ENCODE data around the gene EXOSC1. TPM values are rescaled to one million over a fixed set of nuclear protein-coding genes. Genes with fewer than 3 reads are reported as not detected.

EXOSC1 gene
- total RNA-seq, 1 experiment from 2014 or later = 52.7 TPM

DNA sequence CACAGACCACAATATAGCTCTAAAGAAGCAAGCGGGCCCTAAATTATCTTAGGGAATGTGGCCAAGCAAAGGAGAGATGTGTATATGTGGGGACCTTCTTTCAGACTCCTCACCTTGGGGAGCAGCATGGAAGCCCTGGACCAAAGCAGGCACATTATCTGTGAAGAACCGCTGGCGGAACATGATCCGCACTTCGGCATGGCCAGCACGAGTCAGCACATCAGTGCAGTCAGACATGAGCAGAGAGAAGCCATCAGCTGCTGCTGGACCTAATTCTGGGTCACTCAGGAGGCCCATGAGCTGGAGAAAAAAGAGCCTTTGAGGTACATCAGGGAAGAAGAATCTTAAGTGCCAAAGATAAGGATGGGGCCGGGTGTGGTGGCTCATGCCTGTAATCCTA lies 14.1 kb upstream of the EXOSC1 start:
- ChIA-PET POLR2A (ENCODE audit: low non-redundant PET) (no interaction called here), CTCF (no interaction called here)
- Histone ChIP-seq H3K27me3 (replicated peaks; ENCODE audit: insufficient read depth, low read depth, low read length, poor library complexity) (no peaks in the 10 kb centered on the region), H3K27ac (ENCODE audit: low read depth, low read length, poor library complexity, severe bottlenecking) (no peak overlapping the region), H3K4me1 (ENCODE audit: insufficient read depth, low read length, poor library complexity, severe bottlenecking) (no peaks in the 10 kb centered on the region), H3K4me3 (ENCODE audit: low read depth, low read length, poor library complexity, severe bottlenecking) (no peak overlapping the region), H3K9me3 (ENCODE audit: low read depth, low read length, poor library complexity, severe bottlenecking) (no peaks in the 10 kb centered on the region), H3K36me3 (ENCODE audit: insufficient read depth, low read length, poor library complexity, severe bottlenecking) (peaks cover 93% of the 10 kb centered on the region)
- intact Hi-C loops (cut with micrococcal nuclease; ENCODE audit: unreplicated experiment) = no loop called here
- no peak for DNase-seq (ENCODE audit: low spot score)
- no peak for TF ChIP-seq EZH2 (IDR thresholded peaks at IDR 0.05; ENCODE audit: borderline replicate concordance, low read depth, low read length, poor library complexity, severe bottlenecking)
- TF ChIP-seq, protein P1, sequence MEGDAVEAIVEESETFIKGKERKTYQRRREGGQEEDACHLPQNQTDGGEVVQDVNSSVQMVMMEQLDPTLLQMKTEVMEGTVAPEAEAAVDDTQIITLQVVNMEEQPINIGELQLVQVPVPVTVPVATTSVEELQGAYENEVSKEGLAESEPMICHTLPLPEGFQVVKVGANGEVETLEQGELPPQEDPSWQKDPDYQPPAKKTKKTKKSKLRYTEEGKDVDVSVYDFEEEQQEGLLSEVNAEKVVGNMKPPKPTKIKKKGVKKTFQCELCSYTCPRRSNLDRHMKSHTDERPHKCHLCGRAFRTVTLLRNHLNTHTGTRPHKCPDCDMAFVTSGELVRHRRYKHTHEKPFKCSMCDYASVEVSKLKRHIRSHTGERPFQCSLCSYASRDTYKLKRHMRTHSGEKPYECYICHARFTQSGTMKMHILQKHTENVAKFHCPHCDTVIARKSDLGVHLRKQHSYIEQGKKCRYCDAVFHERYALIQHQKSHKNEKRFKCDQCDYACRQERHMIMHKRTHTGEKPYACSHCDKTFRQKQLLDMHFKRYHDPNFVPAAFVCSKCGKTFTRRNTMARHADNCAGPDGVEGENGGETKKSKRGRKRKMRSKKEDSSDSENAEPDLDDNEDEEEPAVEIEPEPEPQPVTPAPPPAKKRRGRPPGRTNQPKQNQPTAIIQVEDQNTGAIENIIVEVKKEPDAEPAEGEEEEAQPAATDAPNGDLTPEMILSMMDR (conservative IDR thresholded peaks at IDR 0.05; ENCODE audit: low read depth, low read length) = no peak
- no TSS peak for BruUV-seq (replicated peaks)

DNA sequence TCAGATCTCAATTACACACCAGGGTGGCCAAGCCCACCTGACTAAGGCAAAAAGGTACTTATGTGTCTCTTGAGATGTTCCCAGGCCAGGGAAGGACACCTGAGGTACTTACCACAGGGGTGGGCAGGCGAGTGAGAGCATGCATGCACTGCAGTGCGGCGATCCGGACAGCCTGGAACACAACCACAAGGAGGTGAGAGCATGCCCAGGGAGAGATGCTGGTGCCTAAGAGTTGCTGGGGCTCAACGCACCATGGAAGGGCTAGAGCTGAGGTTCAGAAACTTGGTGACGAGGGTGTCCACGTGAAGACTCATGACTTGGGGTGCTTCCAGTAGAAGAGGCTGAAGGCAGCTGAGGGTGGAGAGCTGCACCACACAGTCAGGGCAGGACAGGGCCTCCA lies 13.3 kb upstream of the EXOSC1 start:
- H3K27ac ChIP-seq (ENCODE audit: low read depth, low read length, poor library complexity, severe bottlenecking) = no peak overlapping the region
- POLR2A ChIA-PET (ENCODE audit: low non-redundant PET) = no interaction called here
- H3K4me1 ChIP-seq (ENCODE audit: insufficient read depth, low read length, poor library complexity, severe bottlenecking) = no peaks in the 10 kb centered on the region
- CTCF ChIA-PET = no interaction called here
- H3K4me3 ChIP-seq (ENCODE audit: low read depth, low read length, poor library complexity, severe bottlenecking) = no peak overlapping the region
- no peak for DNase-seq (ENCODE audit: low spot score)
- no peaks in the 10 kb centered on the region for H3K9me3 ChIP-seq (ENCODE audit: low read depth, low read length, poor library complexity, severe bottlenecking)
- intact Hi-C loops (cut with micrococcal nuclease; ENCODE audit: unreplicated experiment) = no loop called here
- TF ChIP-seq, protein P1 (conservative IDR thresholded peaks at IDR 0.05; ENCODE audit: low read depth, low read length) = no peak
- TF ChIP-seq EZH2 (IDR thresholded peaks at IDR 0.05; ENCODE audit: borderline replicate concordance, low read depth, low read length, poor library complexity, severe bottlenecking) = no peak
- no TSS peak for BruUV-seq (replicated peaks)
- peaks cover 95% of the 10 kb centered on the region for H3K36me3 ChIP-seq (ENCODE audit: insufficient read depth, low read length, poor library complexity, severe bottlenecking)
- no peaks in the 10 kb centered on the region for H3K27me3 ChIP-seq (replicated peaks; ENCODE audit: insufficient read depth, low read depth, low read length, poor library complexity)

DNA sequence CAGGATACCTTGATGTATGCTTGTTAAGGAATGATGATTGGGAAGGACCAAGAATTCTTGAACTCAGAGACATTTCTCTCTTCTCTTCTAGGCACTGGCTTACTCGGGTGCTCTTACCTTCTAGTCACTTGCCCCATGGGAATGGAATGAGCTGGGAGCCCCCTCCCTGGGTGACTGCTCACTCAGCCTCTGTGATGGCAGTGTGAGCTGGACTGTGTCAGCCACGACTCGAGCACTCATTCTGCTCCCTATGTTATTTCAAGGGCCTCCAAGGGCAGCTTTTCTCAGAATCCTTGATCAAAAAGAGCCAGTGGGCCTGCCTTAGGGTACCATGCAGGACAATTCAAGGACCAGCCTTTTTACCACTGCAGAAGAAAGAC lies 10.9 kb upstream of the EXOSC1 start:
- BruUV-seq (replicated peaks) = no TSS peak
- TF ChIP-seq, protein P1 (conservative IDR thresholded peaks at IDR 0.05; ENCODE audit: low read depth, low read length) = no peak
- TF ChIP-seq EZH2 (IDR thresholded peaks at IDR 0.05; ENCODE audit: borderline replicate concordance, low read depth, low read length, poor library complexity, severe bottlenecking) = no peak
- Histone ChIP-seq H3K36me3 (ENCODE audit: insufficient read depth, low read length, poor library complexity, severe bottlenecking) (peaks cover 91% of the 10 kb centered on the region), H3K9me3 (ENCODE audit: low read depth, low read length, poor library complexity, severe bottlenecking) (no peaks in the 10 kb centered on the region), H3K4me3 (ENCODE audit: low read depth, low read length, poor library complexity, severe bottlenecking) (no peak overlapping the region), H3K27ac (ENCODE audit: low read depth, low read length, poor library complexity, severe bottlenecking) (no peak overlapping the region), H3K27me3 (replicated peaks; ENCODE audit: insufficient read depth, low read depth, low read length, poor library complexity) (no peaks in the 10 kb centered on the region), H3K4me1 (ENCODE audit: insufficient read depth, low read length, poor library complexity, severe bottlenecking) (no peaks in the 10 kb centered on the region)
- DNase-seq (ENCODE audit: low spot score) = no peak
- ChIA-PET CTCF (no interaction called here), POLR2A (ENCODE audit: low non-redundant PET) (no interaction called here)
- intact Hi-C loops (cut with micrococcal nuclease; ENCODE audit: unreplicated experiment) = no loop called here

Data from A673 (cell line).